GM12878 (cell line): ENCODE data around the gene MAGI2. TPM values are rescaled to one million over a fixed set of nuclear protein-coding genes. Genes with fewer than 3 reads are reported as not detected.

Experiments used
- ATAC-seq: fragments of 200-7000 bp; cut with Tn5 transposase; 3 replicates; pipeline ENCODE4 v1.9.1; 2020; ENCODE audit warnings: mild to moderate bottlenecking, moderate library complexity
- BruUV-seq: library from RNA; stranded (reverse); fragments of 400-500 nt; replicated peaks from 2 replicates; lab custom pipeline; 2021; lab: Mats Ljungman, UMichigan
- CTCF ChIA-PET: fragments of 300-600 bp; sonication (Branson Sonifier 250); formaldehyde crosslinking; extraction: SDS; loops from one replicate; lab custom pipeline; 2021; ENCODE audit warnings: inconsistent platforms; lab: Yijun Ruan, JAX
- POLR2A ChIA-PET: fragments of 350-600 bp; formaldehyde crosslinking; extraction: SDS; loops from one replicate; lab custom pipeline; 2021; ENCODE audit warnings: inconsistent platforms; lab: Charles Lee
- RAD21 ChIA-PET: fragments of 300-600 bp; sonication (Branson Sonifier 250); formaldehyde crosslinking; loops from one replicate; lab custom pipeline; 2023; ENCODE audit warnings: antibody characterized with exemption; ENCODE audit not compliant: unreplicated experiment; lab: Charles Lee
- SMC1A ChIA-PET: fragments of 300-600 bp; sonication (Branson Sonifier 250); formaldehyde crosslinking; loops from one replicate; lab custom pipeline; 2023; ENCODE audit not compliant: unreplicated experiment, uncharacterized antibody; lab: Charles Lee
- DNase-seq: peaks from one replicate; pipeline ENCODE4 v3.0.0-alpha.2; 2011; ENCODE audit warnings: low read depth, low spot score
- FAIRE-seq: peaks from 3 replicates; lab custom pipeline; 2011; peaks lifted over from hg19 to GRCh38; lab: Jason Lieb, UNC
- H2AFZ ChIP-seq: 2 replicates; pipeline ENCODE4 v1.6.0; 2011; ENCODE audit warnings: low read depth, low read length, control low read depth; ENCODE audit not compliant: control insufficient read depth
- H3K27ac ChIP-seq: 2 replicates; pipeline ENCODE4 v1.5.1; 2011; ENCODE audit warnings: control low read depth; ENCODE audit not compliant: control insufficient read depth, insufficient read depth
- H3K27me3 ChIP-seq, 2 experiments: replicated peaks in 1 of 2; 2 replicates each; pipeline versions ENCODE4 v1.6.0 to v1.6.1; 2011; ENCODE audit warnings: low read length in 1 of 2; ENCODE audit not compliant: control insufficient read depth in 2 of 2, insufficient read depth in 2 of 2
- H3K36me3 ChIP-seq, 2 experiments: 2 replicates each; pipeline ENCODE4 v1.5.1; 2011; ENCODE audit warnings: low read length in 1 of 2; ENCODE audit not compliant: control insufficient read depth in 2 of 2, insufficient read depth in 2 of 2
- H3K4me1 ChIP-seq: 2 replicates; pipeline ENCODE4 v1.6.1; 2011; ENCODE audit warnings: mild to moderate bottlenecking, low read length, moderate library complexity, mixed read lengths; ENCODE audit not compliant: control insufficient read depth, insufficient read depth
- H3K4me2 ChIP-seq: 2 replicates; pipeline ENCODE4 v1.6.0; 2011; ENCODE audit warnings: control low read depth; ENCODE audit not compliant: control insufficient read depth, insufficient read depth
- H3K4me3 ChIP-seq: fragments of 200-600 bp; sonication (generic); 2 replicates; pipeline ENCODE4 v1.5.1; 2016
- H3K79me2 ChIP-seq: 2 replicates; pipeline ENCODE4 v1.6.0; 2011; ENCODE audit warnings: low read length; ENCODE audit not compliant: control insufficient read depth, insufficient read depth
- H3K9ac ChIP-seq: 2 replicates; pipeline ENCODE4 v1.8.0; 2011; ENCODE audit warnings: low read length, control low read depth, mixed read lengths; ENCODE audit not compliant: control insufficient read depth, insufficient read depth
- H3K9me3 ChIP-seq: replicated peaks from 3 replicates; pipeline ENCODE4 v1.5.1; 2011; ENCODE audit warnings: mild to moderate bottlenecking, low read length; ENCODE audit not compliant: control insufficient read depth, insufficient read depth
- H4K20me1 ChIP-seq: 2 replicates; pipeline ENCODE4 v1.6.0; 2011; ENCODE audit not compliant: control insufficient read depth, insufficient read depth
- CBX5 ChIP-seq: sonication (generic); IDR thresholded peaks from 2 replicates; pipeline ENCODE4 v1.6.1; 2016; ENCODE audit warnings: low read depth, moderate library complexity, mild to moderate bottlenecking, inconsistent platforms
- EED ChIP-seq: sonication (generic); IDR thresholded peaks from 2 replicates; pipeline ENCODE4 v1.6.1; 2016; ENCODE audit warnings: antibody characterized with exemption, low read depth
- EP300 ChIP-seq, 2 experiments: fragments of 150-350 bp in 1 of 2; IDR thresholded peaks; 2 replicates each; pipeline ENCODE4 v1.6.1; 2011 to 2012; ENCODE audit warnings: low read depth in 2 of 2, low read length in 2 of 2, borderline replicate concordance in 1 of 2, improper control_type of control experiment in 1 of 2, inconsistent platforms in 1 of 2; ENCODE audit not compliant: control insufficient read depth in 1 of 2
- MYC ChIP-seq: IDR thresholded peaks from 2 replicates; pipeline ENCODE4 v1.6.1; 2011; ENCODE audit warnings: mild to moderate bottlenecking, low read length, moderate library complexity, inconsistent platforms; ENCODE audit not compliant: insufficient read depth, insufficient replicate concordance, insufficient read length, severe bottlenecking
- PAX8 ChIP-seq: fragments of 450-650 bp; IDR thresholded peaks from 2 replicates; pipeline ENCODE4 v1.6.1; 2017; ENCODE audit warnings: mild to moderate bottlenecking, moderate library complexity
- RAD51 ChIP-seq: fragments of 450-650 bp; IDR thresholded peaks from 2 replicates; pipeline ENCODE4 v1.6.1; 2016; ENCODE audit warnings: moderate library complexity, mild to moderate bottlenecking, inconsistent platforms
- SREBF1 ChIP-seq: IDR thresholded peaks from 2 replicates; pipeline ENCODE4 v1.6.1; 2012; ENCODE audit warnings: mild to moderate bottlenecking, low read length
- SUZ12 ChIP-seq: fragments of 200-600 bp; sonication (generic); IDR thresholded peaks from one replicate; pipeline ENCODE4 v1.6.1; 2018; ENCODE audit warnings: antibody characterized with exemption, mild to moderate bottlenecking; ENCODE audit not compliant: unreplicated experiment
- TBL1XR1 ChIP-seq: IDR thresholded peaks from 2 replicates; pipeline ENCODE4 v1.6.1; 2012; ENCODE audit warnings: low read depth, low read length, improper control_type of control experiment
- ZNF274 ChIP-seq: IDR thresholded peaks from one replicate; pipeline ENCODE4 v1.8.0; 2011; ENCODE audit not compliant: insufficient read length, insufficient read depth
- WGBS: methylation state at CpG from one replicate; pipeline ENCODE4 v1.1.6; 2016; ENCODE audit warnings: low lambda C conversion rate; ENCODE audit not compliant: insufficient replicate concordance, insufficient coverage; ENCODE audit errors: missing lambda C conversion rate; 5-methylcytosine and 5-hydroxymethylcytosine counted together
- in situ Hi-C: fragments of 300-500 bp; cut with MboI; formaldehyde crosslinking; loops from 9 replicates; pipeline ENCODE4 v1.14.3; 2018; ENCODE audit warnings: mixed read lengths
- intact Hi-C: fragments of 100-400 bp; cut with micrococcal nuclease; formaldehyde crosslinking; loops from one replicate; pipeline ENCODE4 v1.14.2; 2022; ENCODE audit not compliant: unreplicated experiment
- polyA plus RNA-seq, 11 experiments: library from polyadenylated mRNA; depleted of rRNA in 4 of 11; unstranded in 6 of 11; stranded (reverse) in 5 of 11; fragments of >200 nt; fragmentation: Nextera tagmentation in 4 of 11; fragmentation: Illumina TruSeq in 1 of 11; extraction: Ambion mirVana in 4 of 11; extraction: Trizol in 1 of 11; gene quantifications; 1 replicate in 1 of 11; 2 replicates in 10 of 11; pipeline versions ENCODE4 v1.2.1 to v1.2.3, GENCODE V29; 2011 to 2016; ENCODE audit warnings: inconsistent platforms in 2 of 11, missing spikeins in 2 of 11, low read depth in 1 of 11
- total RNA-seq, 4 experiments: library from RNA; depleted of rRNA in 3 of 4; stranded (reverse); fragments of >200 nt in 3 of 4; fragmentation: Illumina TruSeq in 1 of 4; extraction: Trizol in 1 of 4; gene quantifications; 2 replicates each; pipeline versions ENCODE4 v1.2.1 to v1.2.3, GENCODE V29; 2013 to 2021
- TF ChIP-seq, protein P1 (sequence below): fragments of 450-650 bp; formaldehyde crosslinking; IDR thresholded peaks from 2 replicates; pipeline ENCODE4 v1.4.0; 2022; ENCODE audit warnings: mild to moderate bottlenecking, moderate library complexity
- TF ChIP-seq, protein P2 (sequence below): IDR thresholded peaks from 2 replicates; pipeline ENCODE4 v1.6.1; 2011; ENCODE audit warnings: borderline replicate concordance, low read depth, mild to moderate bottlenecking, moderate library complexity, low read length; ENCODE audit not compliant: insufficient read depth, poor library complexity, severe bottlenecking
- TF ChIP-seq, protein P3 (sequence below): IDR thresholded peaks from 2 replicates; pipeline ENCODE4 v1.6.1; 2012; ENCODE audit warnings: mild to moderate bottlenecking, low read depth, low read length
- TF ChIP-seq, protein P4 (sequence below): IDR thresholded peaks from 2 replicates; pipeline ENCODE4 v1.6.1; 2012; ENCODE audit warnings: low read length, inconsistent platforms

Gene MAGI2
- total and polyA plus RNA-seq, 10 of the 15 experiments (the other 5 are each of a cell fraction or from before 2014, with no cell fraction given), result 0.01 to 0.31 (median 0.05) TPM; not detected in 2

DNA sequence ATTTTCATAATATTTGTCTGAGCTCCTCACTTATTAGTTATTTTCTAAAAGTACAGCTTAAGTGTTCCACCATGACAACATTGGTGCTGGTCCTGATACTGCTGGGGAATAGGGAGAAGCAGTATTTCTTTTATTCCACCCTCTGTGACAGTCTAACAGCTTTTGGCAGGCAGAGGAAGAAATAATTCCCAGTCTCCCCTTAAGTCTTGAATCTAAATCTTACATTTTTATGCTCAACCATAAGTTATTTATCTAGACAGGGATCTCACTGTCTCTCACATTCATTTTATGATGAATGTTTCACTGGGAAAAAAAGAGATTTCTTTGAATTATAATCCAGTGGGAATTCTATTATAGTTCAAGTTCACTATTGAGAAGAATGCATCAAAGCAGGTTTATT lies 71.5 kb downstream of the MAGI2 start (continued):
- no peak for TF ChIP-seq EP300 (IDR thresholded peaks at IDR 0.05; ENCODE audit: borderline replicate concordance in 1 of 2, control insufficient read depth in 1 of 2, low read depth in 2 of 2, low read length in 2 of 2)
- TF ChIP-seq, protein P1, sequence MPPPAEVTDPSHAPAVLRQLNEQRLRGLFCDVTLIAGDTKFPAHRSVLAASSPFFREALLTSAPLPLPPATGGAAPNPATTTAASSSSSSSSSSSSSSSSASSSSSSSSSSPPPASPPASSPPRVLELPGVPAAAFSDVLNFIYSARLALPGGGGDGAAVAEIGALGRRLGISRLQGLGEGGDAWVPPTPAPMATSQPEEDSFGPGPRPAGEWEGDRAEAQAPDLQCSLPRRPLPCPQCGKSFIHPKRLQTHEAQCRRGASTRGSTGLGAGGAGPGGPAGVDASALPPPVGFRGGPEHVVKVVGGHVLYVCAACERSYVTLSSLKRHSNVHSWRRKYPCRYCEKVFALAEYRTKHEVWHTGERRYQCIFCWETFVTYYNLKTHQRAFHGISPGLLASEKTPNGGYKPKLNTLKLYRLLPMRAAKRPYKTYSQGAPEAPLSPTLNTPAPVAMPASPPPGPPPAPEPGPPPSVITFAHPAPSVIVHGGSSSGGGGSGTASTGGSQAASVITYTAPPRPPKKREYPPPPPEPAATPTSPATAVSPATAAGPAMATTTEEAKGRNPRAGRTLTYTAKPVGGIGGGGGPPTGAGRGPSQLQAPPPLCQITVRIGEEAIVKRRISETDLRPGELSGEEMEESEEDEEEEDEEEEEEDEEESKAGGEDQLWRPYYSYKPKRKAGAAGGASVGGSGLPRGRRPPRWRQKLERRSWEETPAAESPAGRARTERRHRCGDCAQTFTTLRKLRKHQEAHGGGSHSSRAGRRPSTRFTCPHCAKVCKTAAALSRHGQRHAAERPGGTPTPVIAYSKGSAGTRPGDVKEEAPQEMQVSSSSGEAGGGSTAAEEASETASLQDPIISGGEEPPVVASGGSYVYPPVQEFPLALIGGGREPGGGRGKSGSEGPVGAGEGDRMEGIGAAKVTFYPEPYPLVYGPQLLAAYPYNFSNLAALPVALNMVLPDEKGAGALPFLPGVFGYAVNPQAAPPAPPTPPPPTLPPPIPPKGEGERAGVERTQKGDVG (CRISPR knock-in tag), result no peak
- TF ChIP-seq, protein P2, sequence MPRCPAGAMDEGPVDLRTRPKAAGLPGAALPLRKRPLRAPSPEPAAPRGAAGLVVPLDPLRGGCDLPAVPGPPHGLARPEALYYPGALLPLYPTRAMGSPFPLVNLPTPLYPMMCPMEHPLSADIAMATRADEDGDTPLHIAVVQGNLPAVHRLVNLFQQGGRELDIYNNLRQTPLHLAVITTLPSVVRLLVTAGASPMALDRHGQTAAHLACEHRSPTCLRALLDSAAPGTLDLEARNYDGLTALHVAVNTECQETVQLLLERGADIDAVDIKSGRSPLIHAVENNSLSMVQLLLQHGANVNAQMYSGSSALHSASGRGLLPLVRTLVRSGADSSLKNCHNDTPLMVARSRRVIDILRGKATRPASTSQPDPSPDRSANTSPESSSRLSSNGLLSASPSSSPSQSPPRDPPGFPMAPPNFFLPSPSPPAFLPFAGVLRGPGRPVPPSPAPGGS, result no peak
- no peak for TF ChIP-seq MYC
- TF ChIP-seq CBX5, result no peak
- TF ChIP-seq SUZ12, result no peak

DNA sequence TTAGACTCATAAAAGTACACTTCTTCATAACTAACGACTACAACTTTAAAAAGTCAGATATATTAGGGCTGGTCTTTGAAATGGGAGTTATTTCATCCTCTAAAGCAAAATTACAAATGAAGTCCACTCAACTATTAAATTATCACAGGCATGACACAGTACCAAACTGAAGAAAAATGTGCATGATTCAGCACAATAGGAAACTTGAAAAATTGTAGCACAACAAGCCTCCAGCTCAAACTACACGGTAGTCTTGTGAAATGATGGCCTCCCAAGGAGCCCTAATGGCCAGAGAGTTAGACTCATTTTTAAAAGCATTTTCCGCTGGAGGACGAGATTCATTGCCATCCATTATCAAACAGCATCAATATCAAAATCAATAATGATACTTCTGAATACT lies 76.4 kb downstream of the MAGI2 start:
- POLR2A ChIA-PET, result no interaction called here
- H3K9ac ChIP-seq, result no peak overlapping the region
- H3K27me3 ChIP-seq, result no peaks in the 10 kb centered on the region
- ATAC-seq (no peak), DNase-seq (no peak), FAIRE-seq (no peak)
- no peak overlapping the region for H3K4me3 ChIP-seq
- SMC1A ChIA-PET, result no interaction called here
- H4K20me1 ChIP-seq, result no peaks in the 10 kb centered on the region
- CTCF ChIA-PET, result no interaction called here
- intact Hi-C loops, result no loop called here
- H3K36me3 ChIP-seq, result no peaks in the 10 kb centered on the region
- 29% methylated on average over 4 of the region's 4 CpGs for WGBS
- RAD21 ChIA-PET, result no interaction called here
- H3K4me1 ChIP-seq, result no peaks in the 10 kb centered on the region
- H3K9me3 ChIP-seq, result no peaks in the 10 kb centered on the region
- BruUV-seq, result no TSS peak
- no peaks in the 10 kb centered on the region for H3K79me2 ChIP-seq
- in situ Hi-C loops, result no loop called here
- no peak overlapping the region for H2AFZ ChIP-seq
- H3K27ac ChIP-seq, result no peak overlapping the region
- no peak overlapping the region for H3K4me2 ChIP-seq
- TF ChIP-seq RAD51, result no peak
- TF ChIP-seq ZNF274, result no peak
- TF ChIP-seq SREBF1, result no peak
- TF ChIP-seq, protein P3, sequence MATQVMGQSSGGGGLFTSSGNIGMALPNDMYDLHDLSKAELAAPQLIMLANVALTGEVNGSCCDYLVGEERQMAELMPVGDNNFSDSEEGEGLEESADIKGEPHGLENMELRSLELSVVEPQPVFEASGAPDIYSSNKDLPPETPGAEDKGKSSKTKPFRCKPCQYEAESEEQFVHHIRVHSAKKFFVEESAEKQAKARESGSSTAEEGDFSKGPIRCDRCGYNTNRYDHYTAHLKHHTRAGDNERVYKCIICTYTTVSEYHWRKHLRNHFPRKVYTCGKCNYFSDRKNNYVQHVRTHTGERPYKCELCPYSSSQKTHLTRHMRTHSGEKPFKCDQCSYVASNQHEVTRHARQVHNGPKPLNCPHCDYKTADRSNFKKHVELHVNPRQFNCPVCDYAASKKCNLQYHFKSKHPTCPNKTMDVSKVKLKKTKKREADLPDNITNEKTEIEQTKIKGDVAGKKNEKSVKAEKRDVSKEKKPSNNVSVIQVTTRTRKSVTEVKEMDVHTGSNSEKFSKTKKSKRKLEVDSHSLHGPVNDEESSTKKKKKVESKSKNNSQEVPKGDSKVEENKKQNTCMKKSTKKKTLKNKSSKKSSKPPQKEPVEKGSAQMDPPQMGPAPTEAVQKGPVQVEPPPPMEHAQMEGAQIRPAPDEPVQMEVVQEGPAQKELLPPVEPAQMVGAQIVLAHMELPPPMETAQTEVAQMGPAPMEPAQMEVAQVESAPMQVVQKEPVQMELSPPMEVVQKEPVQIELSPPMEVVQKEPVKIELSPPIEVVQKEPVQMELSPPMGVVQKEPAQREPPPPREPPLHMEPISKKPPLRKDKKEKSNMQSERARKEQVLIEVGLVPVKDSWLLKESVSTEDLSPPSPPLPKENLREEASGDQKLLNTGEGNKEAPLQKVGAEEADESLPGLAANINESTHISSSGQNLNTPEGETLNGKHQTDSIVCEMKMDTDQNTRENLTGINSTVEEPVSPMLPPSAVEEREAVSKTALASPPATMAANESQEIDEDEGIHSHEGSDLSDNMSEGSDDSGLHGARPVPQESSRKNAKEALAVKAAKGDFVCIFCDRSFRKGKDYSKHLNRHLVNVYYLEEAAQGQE, result no peak
- TF ChIP-seq TBL1XR1, result no peak
- TF ChIP-seq, protein P4, sequence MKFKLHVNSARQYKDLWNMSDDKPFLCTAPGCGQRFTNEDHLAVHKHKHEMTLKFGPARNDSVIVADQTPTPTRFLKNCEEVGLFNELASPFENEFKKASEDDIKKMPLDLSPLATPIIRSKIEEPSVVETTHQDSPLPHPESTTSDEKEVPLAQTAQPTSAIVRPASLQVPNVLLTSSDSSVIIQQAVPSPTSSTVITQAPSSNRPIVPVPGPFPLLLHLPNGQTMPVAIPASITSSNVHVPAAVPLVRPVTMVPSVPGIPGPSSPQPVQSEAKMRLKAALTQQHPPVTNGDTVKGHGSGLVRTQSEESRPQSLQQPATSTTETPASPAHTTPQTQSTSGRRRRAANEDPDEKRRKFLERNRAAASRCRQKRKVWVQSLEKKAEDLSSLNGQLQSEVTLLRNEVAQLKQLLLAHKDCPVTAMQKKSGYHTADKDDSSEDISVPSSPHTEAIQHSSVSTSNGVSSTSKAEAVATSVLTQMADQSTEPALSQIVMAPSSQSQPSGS, result no peak
- no peak for TF ChIP-seq EED
- no peak for TF ChIP-seq PAX8
